Stomach (tissue), 4 donors: ENCODE measurements around the gene ADAM12.

Source experiments
- EP300 ChIP-seq: sonication (generic); formaldehyde crosslinking; IDR thresholded peaks from one replicate; pipeline ENCODE4 v1.6.1; 2017; ENCODE audit warnings: antibody characterized with exemption
- POLR2A ChIP-seq, 4 donors: fragments of 450-650 bp; IDR thresholded peaks; one replicate each; pipeline ENCODE4 v1.6.1; 2016; ENCODE audit warnings: antibody characterized with exemption in 4 of 4, control low read depth in 2 of 4, mild to moderate bottlenecking in 1 of 4, moderate library complexity in 1 of 4
- POLR2AphosphoS5 ChIP-seq, 3 donors: sonication (generic); formaldehyde crosslinking; IDR thresholded peaks; one replicate each; pipeline ENCODE4 v1.6.1; 2016; ENCODE audit warnings: antibody characterized with exemption in 3 of 3
- TF ChIP-seq, protein P1 (sequence below), 7 experiments: fragments of 450-650 bp in 4 of 7; fragments of 200-600 bp in 3 of 7; sonication (generic) in 3 of 7; IDR thresholded peaks; one replicate each; pipeline ENCODE4 v1.5.1; 2016 to 2019; ENCODE audit warnings: antibody characterized with exemption in 7 of 7, control low read depth in 2 of 7, mild to moderate bottlenecking in 1 of 7

GRCh38 chr10:126207851-126208250, 180.4 kb downstream of the ADAM12 start:
- TF ChIP-seq, protein P1, sequence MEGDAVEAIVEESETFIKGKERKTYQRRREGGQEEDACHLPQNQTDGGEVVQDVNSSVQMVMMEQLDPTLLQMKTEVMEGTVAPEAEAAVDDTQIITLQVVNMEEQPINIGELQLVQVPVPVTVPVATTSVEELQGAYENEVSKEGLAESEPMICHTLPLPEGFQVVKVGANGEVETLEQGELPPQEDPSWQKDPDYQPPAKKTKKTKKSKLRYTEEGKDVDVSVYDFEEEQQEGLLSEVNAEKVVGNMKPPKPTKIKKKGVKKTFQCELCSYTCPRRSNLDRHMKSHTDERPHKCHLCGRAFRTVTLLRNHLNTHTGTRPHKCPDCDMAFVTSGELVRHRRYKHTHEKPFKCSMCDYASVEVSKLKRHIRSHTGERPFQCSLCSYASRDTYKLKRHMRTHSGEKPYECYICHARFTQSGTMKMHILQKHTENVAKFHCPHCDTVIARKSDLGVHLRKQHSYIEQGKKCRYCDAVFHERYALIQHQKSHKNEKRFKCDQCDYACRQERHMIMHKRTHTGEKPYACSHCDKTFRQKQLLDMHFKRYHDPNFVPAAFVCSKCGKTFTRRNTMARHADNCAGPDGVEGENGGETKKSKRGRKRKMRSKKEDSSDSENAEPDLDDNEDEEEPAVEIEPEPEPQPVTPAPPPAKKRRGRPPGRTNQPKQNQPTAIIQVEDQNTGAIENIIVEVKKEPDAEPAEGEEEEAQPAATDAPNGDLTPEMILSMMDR (IDR thresholded peaks at IDR 0.05): no peak
- no peak for TF ChIP-seq POLR2AphosphoS5 (IDR thresholded peaks at IDR 0.05)
- TF ChIP-seq POLR2A (IDR thresholded peaks at IDR 0.05): no peak
- no peak for TF ChIP-seq EP300
